Colonic mucosa (tissue), 4 donors: ENCODE results near the gene CARS1. TPM values are rescaled to one million over a fixed set of nuclear protein-coding genes. Genes with fewer than 3 reads are reported as not detected.

Experiments used
- DNase-seq: peaks from one replicate; pipeline ENCODE4 v3.0.0-alpha.2; 2020
- H3K27ac ChIP-seq: fragments of 200-600 bp; one replicate; pipeline ENCODE4 v1.8.0; 2021
- H3K27me3 ChIP-seq: fragments of 200-600 bp; one replicate; pipeline ENCODE4 v1.8.0; 2021
- H3K36me3 ChIP-seq: fragments of 200-600 bp; one replicate; pipeline ENCODE4 v1.8.0; 2021
- H3K4me1 ChIP-seq: fragments of 200-600 bp; one replicate; pipeline ENCODE4 v1.8.0; 2021; ENCODE audit warnings: mild to moderate bottlenecking
- H3K4me3 ChIP-seq: fragments of 200-600 bp; one replicate; pipeline ENCODE4 v1.8.0; 2021
- H3K9ac ChIP-seq, 2 donors: one replicate each; pipeline ENCODE4 v1.7.0; 2013; ENCODE audit warnings: control low read depth in 2 of 2, low read depth in 2 of 2, low read length in 2 of 2
- H3K9me3 ChIP-seq: fragments of 200-600 bp; one replicate; pipeline ENCODE4 v1.8.0; 2021
- intact Hi-C: fragments of 100-400 bp; cut with DNase I; formaldehyde crosslinking; loops from one replicate; pipeline ENCODE4 v1.14.1; 2022
- total RNA-seq, 2 donors: library from RNA; stranded (reverse); fragmentation: NEBNext Ultra II Directional in 1 of 2; extraction: Animal tissue kit (Norgen Biotek cat#: 25700) in 1 of 2; gene quantifications; one replicate each; pipeline ENCODE4 v1.2.1, GENCODE V29; 2021
- TF ChIP-seq, protein P1 (sequence below): fragments of 200-600 bp; IDR thresholded peaks from one replicate; pipeline ENCODE4 v1.8.0; 2022; ENCODE audit warnings: antibody characterized with exemption, mild to moderate bottlenecking
- donor health status: healthy.
- donor health status: DM: no; HTN: no; CAD: no.
- donor health status: DM: no; HTN: no; CAD: no.

CARS1 gene
- total RNA-seq, 2 donors from 2014 or later, result 48.4 to 74.3 TPM

DNA sequence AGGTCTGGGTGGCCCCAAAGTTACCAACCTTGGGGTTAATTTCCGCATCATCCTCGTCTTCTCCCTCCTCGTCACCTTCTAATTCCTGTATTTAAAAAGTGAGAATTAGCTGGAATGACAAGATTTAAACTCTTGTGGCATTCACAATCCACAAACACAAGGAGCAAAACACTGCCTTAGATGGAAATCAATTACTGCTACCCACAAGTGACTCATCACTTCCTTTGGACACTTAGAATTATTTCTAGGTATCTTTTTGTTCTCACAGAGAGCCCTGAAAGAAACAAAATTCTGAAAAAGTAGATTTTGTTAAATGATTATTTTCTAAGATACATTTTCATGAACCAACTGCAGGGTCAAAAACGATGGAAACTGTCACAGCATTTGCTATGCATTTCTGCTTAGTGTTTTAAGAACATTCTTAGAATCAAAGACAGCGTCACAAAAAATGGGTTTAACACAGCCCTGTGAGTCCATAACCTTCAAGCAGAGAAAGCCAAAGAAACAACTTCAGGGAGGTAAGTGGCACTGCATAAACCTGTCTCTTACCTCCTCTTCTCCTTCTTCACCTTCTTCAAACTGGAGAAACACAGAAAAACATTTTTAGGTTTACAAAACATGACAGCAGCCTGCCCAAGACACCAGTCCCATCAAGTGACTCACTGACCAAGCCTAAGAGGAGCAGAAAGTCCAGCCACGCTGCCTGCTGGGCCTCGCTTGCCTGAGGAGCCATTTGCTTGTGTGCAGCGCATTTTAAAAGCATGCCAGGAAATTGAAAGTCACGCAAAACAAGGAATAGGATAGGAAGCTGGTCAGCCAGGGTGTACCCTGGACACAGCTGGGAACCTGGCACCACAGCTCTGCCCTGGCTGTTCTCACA, 105.8 kb downstream of the CARS1 start:
- no peak for DNase-seq
- Histone ChIP-seq H3K9me3 (no peaks in the 10 kb centered on the region), H3K27ac (peak overlapping the region; percentile 15), H3K4me3 (no peak overlapping the region), H3K9ac (peak overlapping the region in 1 of 2 donors; percentile 15), H3K4me1 (no peaks in the 10 kb centered on the region), H3K27me3 (no peaks in the 10 kb centered on the region), H3K36me3 (peaks cover 17% of the 10 kb centered on the region)
- intact Hi-C loops, result no loop called here
- TF ChIP-seq, protein P1, sequence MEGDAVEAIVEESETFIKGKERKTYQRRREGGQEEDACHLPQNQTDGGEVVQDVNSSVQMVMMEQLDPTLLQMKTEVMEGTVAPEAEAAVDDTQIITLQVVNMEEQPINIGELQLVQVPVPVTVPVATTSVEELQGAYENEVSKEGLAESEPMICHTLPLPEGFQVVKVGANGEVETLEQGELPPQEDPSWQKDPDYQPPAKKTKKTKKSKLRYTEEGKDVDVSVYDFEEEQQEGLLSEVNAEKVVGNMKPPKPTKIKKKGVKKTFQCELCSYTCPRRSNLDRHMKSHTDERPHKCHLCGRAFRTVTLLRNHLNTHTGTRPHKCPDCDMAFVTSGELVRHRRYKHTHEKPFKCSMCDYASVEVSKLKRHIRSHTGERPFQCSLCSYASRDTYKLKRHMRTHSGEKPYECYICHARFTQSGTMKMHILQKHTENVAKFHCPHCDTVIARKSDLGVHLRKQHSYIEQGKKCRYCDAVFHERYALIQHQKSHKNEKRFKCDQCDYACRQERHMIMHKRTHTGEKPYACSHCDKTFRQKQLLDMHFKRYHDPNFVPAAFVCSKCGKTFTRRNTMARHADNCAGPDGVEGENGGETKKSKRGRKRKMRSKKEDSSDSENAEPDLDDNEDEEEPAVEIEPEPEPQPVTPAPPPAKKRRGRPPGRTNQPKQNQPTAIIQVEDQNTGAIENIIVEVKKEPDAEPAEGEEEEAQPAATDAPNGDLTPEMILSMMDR, result no peak

Other genes with a start within 250 kb of the CARS1 start
- 10 to 100 TPM; 10.9 to 18.2 TPM for gene CDKN1C, start 171.6 kb downstream of the CARS1 start, total RNA-seq
- 10 to 100 TPM; 31.6 to 41.6 TPM for gene PHLDA2, start 128.0 kb downstream of the CARS1 start, total RNA-seq
- 100 to 1,000 TPM in 1 of 2 donors, 10 to 100 TPM in 1; 96.1 to 134 TPM for gene NAP1L4, start 65.1 kb downstream of the CARS1 start, total RNA-seq
- gene OSBPL5, start 107.9 kb upstream of the CARS1 start, total RNA-seq, result 10 to 100 TPM; 34.0 to 69.5 TPM
- not detected for gene MRGPRG, start 161.4 kb upstream of the CARS1 start, total RNA-seq
- not detected for gene MRGPRE, start 175.0 kb upstream of the CARS1 start, total RNA-seq